Upper lobe of right lung (tissue), 1 donor: ENCODE data around the gene HIVEP3. TPM values are rescaled to one million over a fixed set of nuclear protein-coding genes. Genes with fewer than 3 reads are reported as not detected.

Source experiments
- ATAC-seq: fragments of 200-7000 bp; cut with Tn5 transposase; one replicate; pipeline ENCODE4 v1.9.1; 2020; ENCODE audit warnings: mild to moderate bottlenecking, moderate library complexity
- DNase-seq: peaks from one replicate; pipeline ENCODE4 v3.0.0-alpha.2; 2020
- H3K27ac ChIP-seq: fragments of 200-600 bp; one replicate; pipeline ENCODE4 v1.8.0; 2022
- H3K27me3 ChIP-seq: fragments of 200-600 bp; one replicate; pipeline ENCODE4 v1.8.0; 2022; ENCODE audit warnings: mild to moderate bottlenecking
- H3K36me3 ChIP-seq: fragments of 200-600 bp; one replicate; pipeline ENCODE4 v1.8.0; 2022
- H3K4me1 ChIP-seq: fragments of 200-600 bp; one replicate; pipeline ENCODE4 v1.8.0; 2022
- H3K4me3 ChIP-seq: fragments of 200-600 bp; one replicate; pipeline ENCODE4 v1.8.0; 2022; ENCODE audit warnings: mild to moderate bottlenecking
- H3K9me3 ChIP-seq: fragments of 200-600 bp; one replicate; pipeline ENCODE4 v1.8.0; 2022
- intact Hi-C: fragments of 100-400 bp; cut with DNase I; formaldehyde crosslinking; loops from one replicate; pipeline ENCODE4 v1.11.0; 2022
- total RNA-seq: library from RNA; stranded (reverse); fragmentation: NEBNext Ultra II Directional; extraction: Animal tissue kit (Norgen Biotek cat#: 25700); gene quantifications from one replicate; pipeline ENCODE4 v1.2.1, GENCODE V29; 2021
- TF ChIP-seq, protein P1 (sequence below): fragments of 200-600 bp; IDR thresholded peaks from one replicate; pipeline ENCODE4 v1.8.0; 2022; ENCODE audit warnings: antibody characterized with exemption
- donor health status: DM: no; HTN: yes; CAD: no; lungs with severe emphysema.

HIVEP3 gene
- total RNA-seq, 1 donor from 2014 or later, result 16.6 TPM

DNA sequence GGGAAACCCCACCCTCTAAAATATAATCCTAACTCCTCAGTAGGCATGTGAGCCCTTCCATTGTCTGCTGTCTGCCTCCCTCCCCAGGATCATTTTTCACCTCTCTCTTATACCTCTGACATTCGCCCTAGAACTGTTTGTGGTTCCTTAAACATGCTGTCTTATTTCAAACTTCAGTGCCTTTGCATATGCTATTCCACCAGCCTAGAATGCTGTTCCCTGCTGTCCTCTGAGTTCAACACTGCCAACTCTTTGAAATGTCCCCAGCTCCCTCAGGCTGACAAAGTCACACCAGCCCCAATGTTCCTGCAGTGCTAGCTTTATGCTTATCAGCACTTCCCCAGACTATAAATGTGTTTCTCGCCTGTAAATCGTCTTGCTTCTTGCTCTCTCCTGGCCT lies 119.5 kb downstream of the HIVEP3 start:
- no peak overlapping the region for H3K4me3 ChIP-seq
- TF ChIP-seq, protein P1, sequence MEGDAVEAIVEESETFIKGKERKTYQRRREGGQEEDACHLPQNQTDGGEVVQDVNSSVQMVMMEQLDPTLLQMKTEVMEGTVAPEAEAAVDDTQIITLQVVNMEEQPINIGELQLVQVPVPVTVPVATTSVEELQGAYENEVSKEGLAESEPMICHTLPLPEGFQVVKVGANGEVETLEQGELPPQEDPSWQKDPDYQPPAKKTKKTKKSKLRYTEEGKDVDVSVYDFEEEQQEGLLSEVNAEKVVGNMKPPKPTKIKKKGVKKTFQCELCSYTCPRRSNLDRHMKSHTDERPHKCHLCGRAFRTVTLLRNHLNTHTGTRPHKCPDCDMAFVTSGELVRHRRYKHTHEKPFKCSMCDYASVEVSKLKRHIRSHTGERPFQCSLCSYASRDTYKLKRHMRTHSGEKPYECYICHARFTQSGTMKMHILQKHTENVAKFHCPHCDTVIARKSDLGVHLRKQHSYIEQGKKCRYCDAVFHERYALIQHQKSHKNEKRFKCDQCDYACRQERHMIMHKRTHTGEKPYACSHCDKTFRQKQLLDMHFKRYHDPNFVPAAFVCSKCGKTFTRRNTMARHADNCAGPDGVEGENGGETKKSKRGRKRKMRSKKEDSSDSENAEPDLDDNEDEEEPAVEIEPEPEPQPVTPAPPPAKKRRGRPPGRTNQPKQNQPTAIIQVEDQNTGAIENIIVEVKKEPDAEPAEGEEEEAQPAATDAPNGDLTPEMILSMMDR, result no peak
- H3K36me3 ChIP-seq, result no peaks in the 10 kb centered on the region
- DNase-seq (no peak), ATAC-seq (no peak)
- no peak overlapping the region for H3K27ac ChIP-seq
- no peaks in the 10 kb centered on the region for H3K9me3 ChIP-seq
- H3K4me1 ChIP-seq, result peaks cover 26% of the 10 kb centered on the region
- intact Hi-C loops, result no loop called here
- no peaks in the 10 kb centered on the region for H3K27me3 ChIP-seq

DNA sequence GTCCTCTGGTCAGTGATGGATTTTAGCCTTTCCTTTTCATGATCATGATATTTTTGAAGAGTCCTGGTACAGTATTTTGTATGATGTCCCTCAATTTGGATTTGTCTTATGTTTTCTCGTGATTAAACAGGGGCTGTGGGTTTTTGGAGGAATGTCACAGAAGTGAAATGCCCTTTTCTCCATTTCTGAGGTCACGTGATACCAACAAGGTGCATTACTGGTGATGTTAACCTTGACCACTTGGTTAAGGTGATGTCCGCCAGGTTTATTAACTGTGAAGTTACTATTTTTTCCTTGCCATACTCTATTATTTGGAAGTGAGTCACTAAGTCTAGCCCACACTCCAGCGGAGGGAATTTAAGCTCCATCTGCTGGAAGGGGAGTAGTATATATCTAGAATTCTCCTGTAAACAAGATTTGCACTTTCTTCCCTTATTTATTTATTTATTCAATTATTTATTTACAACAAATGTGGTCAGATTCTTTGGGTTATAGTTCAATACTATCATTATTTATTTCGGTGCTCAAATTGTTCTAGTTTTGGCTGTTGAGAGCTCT lies 123.4 kb downstream of the HIVEP3 start:
- ATAC-seq (peak; percentile 40), DNase-seq (no peak)
- TF ChIP-seq, protein P1, result peak; percentile 26
- intact Hi-C loops, result no loop called here
- Histone ChIP-seq H3K27ac (no peak overlapping the region), H3K27me3 (no peaks in the 10 kb centered on the region), H3K4me1 (peaks cover 11% of the 10 kb centered on the region), H3K36me3 (no peaks in the 10 kb centered on the region), H3K9me3 (no peaks in the 10 kb centered on the region), H3K4me3 (no peak overlapping the region)

DNA sequence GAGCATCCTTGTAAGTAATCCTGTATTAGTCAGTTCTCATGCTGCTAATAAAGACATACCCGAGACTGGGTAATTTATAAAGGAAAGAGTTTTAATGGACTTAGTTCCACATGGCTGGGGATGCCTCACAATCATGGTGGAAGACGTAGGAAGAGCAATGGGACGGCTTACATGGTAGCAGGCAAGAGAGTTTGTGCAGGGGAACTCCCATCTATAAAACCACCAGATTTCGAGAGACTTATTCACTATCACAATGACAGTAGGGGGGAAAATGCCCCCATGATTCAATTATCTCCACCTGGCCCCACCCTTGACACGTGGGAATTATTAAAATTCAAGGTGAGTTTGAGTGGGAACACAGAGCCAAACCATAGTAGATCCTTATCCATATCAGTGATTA lies 124.7 kb downstream of the HIVEP3 start:
- H3K36me3 ChIP-seq, result no peaks in the 10 kb centered on the region
- TF ChIP-seq, protein P1, result no peak
- no peaks in the 10 kb centered on the region for H3K27me3 ChIP-seq
- peaks cover 5% of the 10 kb centered on the region for H3K4me1 ChIP-seq
- DNase-seq (no peak), ATAC-seq (no peak)
- H3K27ac ChIP-seq, result no peak overlapping the region
- H3K9me3 ChIP-seq, result no peaks in the 10 kb centered on the region
- H3K4me3 ChIP-seq, result no peak overlapping the region
- intact Hi-C loops, result no loop called here

DNA sequence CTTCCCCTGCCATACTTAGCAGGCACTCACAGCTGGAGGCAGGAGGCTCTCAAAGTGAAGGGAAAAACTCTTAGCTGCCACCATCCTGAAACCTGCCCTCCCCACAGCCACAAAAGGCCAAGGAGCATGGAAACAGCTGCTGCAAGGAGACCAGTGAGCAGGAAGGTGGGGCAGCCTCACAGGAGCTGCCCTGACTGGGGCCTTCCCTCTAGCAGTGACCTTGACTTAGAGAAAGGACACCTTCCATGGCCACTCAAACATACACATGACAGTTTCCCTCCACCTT lies 126.3 kb downstream of the HIVEP3 start:
- Histone ChIP-seq H3K9me3 (no peaks in the 10 kb centered on the region), H3K27ac (no peak overlapping the region), H3K4me1 (peaks cover 5% of the 10 kb centered on the region), H3K4me3 (no peak overlapping the region), H3K36me3 (no peaks in the 10 kb centered on the region), H3K27me3 (no peaks in the 10 kb centered on the region)
- DNase-seq (no peak), ATAC-seq (no peak)
- TF ChIP-seq, protein P1, result no peak
- intact Hi-C loops, result no loop called here

DNA sequence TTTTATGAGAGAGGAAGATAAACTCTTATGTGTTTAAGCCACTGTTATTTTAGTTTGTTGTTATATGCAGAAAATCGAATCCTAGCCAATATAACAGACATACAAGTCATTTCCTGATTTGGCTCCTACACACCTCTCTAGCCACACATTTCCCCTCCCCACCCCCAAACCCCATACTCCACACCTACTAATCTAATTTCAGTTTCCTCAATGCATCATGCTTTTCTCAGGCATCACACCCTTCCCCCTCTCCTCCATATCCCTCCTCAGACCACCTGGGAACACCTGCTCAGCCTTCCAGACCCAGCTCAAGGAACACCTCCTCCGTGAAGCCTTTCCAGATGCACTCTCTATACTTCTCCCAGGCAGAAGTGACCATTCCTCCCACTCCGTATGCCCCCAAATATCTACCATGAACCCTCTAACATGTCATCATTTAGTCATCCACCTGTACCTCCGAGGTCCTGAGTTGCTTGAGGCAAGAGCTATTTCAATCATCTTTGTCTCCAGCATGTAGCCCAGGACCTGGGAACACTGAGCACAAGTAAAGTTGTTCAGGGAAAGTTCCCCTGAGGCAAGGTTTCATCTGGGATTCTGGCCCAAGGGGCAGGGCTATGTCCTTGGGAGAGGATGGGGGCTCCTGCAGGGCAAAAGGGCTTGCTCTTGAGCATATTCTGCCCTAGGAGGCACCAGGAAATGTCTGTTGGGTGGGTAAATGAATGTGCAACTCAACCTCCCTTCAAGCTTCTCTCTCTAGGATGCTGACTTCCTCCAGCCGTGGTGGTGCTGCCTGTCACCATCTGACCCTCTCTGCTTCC lies 126.8 kb downstream of the HIVEP3 start:
- intact Hi-C loops, result no loop called here
- Histone ChIP-seq H3K27me3 (no peaks in the 10 kb centered on the region), H3K4me3 (no peak overlapping the region), H3K4me1 (peaks cover 5% of the 10 kb centered on the region), H3K36me3 (no peaks in the 10 kb centered on the region), H3K27ac (no peak overlapping the region), H3K9me3 (no peaks in the 10 kb centered on the region)
- peak; percentile 21 for ATAC-seq
- TF ChIP-seq, protein P1, result no peak
- DNase-seq, result no peak
